Left cardiac atrium (tissue), 4 donors: ENCODE data around the gene ZNF322. TPM values are rescaled to one million over a fixed set of nuclear protein-coding genes. Genes with fewer than 3 reads are reported as not detected.

Experiments
- ATAC-seq, 2 donors: fragments of 200-7000 bp; cut with Tn5 transposase; one replicate each; pipeline ENCODE4 v1.9.1; 2020; ENCODE audit warnings: mild to moderate bottlenecking in 2 of 2, moderate library complexity in 2 of 2
- DNase-seq: peaks from one replicate; pipeline ENCODE4 v3.0.0-alpha.2; 2020
- intact Hi-C, 2 donors: fragments of 100-400 bp; cut with DNase I; formaldehyde crosslinking; loops; one replicate each; pipeline versions ENCODE4 v1.14.1 to v1.15.1; 2022 to 2023
- total RNA-seq, 2 donors: library from RNA; stranded (reverse); fragmentation: NEBNext Ultra II Directional; extraction: Animal tissue kit (Norgen Biotek cat#: 25700); gene quantifications; one replicate each; pipeline ENCODE4 v1.2.1, GENCODE V29; 2021
- donor health status: DM: no; HTN: yes; CAD: no.
- donor health status: DM: no; HTN: yes; CAD: no; lungs with severe emphysema.
- donor health status: DM: yes; HTN: yes; CAD: no.
- donor health status: Dilated cardiomyopathy.

Gene ZNF322
- total RNA-seq, 2 donors from 2014 or later, result 15.5 to 16.6 TPM

DNA sequence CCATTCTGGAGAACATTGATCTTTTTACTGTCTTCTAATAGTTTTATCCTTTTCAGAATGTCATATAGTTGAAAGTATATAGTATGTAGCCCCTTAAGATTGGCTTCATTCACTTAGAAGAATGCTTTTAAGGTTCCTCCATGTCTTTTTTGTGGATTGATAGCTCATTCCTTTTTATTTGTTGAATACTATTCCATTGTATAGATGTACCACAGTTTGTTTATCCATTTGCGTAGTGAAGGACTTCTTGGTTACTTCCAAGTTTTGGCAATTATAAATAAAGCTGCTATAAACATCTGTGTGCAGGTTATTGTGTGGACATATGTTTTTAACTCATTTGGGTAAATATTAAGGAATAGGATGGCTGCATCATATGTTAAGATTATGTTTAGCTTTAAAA is 35.0 kb downstream of the ZNF322 start:
- ATAC-seq (no peak), DNase-seq (no peak)
- intact Hi-C loops, result no loop called here

DNA sequence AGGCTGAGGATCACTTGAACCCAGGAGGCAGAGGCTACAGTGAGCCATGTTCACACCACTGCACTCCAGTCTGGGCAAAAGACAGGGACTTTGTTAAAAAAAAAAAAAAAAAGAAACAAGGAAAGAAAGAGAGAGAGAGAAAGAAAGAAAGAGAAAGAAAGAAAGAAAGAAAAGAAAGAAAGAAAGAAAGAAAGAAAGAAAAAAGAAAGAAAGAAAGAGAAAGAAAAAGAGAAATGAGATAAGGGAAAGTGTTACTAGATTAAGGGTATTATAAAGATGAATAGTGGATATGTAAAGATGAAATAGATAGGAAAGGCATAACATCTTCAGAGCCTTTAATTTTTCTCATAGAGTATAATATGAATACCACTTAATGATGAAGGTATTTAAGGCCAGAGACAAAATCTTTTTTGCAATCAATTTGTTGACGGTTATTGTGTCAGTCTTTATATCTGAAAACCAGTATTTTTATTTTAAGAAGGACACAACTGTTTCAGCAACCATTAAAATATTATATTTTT is 36.1 kb downstream of the ZNF322 start:
- ATAC-seq, result no peak
- no peak for DNase-seq
- intact Hi-C loops, result no loop called here

DNA sequence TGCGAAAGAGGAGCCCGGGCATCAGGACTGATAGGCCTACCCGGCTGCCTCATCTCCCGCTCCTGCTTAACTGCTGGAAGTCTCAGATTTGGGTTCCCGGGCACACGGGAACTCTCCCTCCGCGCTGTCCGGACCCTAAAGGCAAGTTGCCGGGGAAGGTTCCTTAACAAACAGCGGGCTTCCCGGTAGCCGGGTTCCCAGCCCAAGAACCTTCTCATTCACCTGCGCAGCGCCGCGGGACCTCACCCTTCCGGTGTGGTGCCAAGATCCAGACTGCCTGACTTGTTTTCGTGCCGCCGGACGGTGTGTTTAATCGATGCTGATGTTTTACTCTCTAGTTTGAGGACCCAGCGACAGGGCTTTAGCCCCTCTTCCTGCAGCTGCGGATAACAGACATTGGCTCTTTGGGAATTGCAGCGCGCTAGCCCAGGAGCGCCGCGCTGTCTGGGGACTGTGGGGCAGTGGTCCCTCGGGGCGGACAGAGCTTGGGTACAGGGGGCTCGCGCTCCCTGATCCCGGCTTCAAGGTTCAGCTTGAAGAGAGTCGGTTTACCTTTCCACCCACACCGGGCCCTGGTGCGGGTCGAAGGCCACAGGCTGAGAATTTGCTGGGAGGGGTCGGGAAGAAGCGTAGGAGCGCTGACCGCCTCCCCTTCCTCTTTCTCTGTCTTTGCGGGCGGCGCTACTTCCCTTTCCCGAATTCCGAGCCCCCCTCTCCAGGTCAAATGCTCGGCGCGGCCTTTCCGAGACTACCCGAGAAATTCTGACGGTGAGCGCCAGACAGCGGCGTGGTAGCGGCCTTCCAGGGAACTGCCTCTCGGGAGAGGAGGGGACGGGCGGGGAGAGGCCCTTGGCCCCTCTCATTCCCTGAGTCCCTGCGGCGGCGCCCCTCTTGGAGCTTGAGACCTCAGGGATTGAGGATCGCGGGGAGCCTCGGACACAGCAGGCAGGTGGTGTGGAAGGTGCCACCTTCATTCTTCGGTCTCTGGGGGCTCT is 45.6 kb downstream of the ZNF322 start:
- DNase-seq (peak; percentile 25), ATAC-seq (peak in 1 of 2 donors; percentile 55)
- intact Hi-C loops, result no loop called here

DNA sequence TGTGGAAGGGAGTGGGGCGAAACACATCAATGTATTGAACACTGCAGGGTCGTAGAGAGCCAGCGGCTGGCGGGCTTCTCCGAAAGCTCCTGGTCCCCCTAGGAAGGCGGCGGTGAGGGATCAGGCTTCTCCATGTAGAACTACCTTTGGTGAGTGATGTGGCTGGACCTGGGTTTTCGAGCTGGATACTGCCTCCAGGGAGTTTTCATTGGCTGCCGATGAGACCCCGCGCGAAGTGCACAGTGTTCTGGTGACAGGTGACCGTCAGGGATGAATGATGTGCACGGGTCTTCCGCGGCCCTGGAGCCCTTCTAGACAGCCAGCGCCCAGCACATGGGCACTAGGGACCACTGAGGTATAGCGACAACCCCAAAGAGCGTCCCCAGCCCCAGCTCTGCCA is 46.3 kb downstream of the ZNF322 start:
- ATAC-seq, result no peak
- intact Hi-C loops, result no loop called here

DNA sequence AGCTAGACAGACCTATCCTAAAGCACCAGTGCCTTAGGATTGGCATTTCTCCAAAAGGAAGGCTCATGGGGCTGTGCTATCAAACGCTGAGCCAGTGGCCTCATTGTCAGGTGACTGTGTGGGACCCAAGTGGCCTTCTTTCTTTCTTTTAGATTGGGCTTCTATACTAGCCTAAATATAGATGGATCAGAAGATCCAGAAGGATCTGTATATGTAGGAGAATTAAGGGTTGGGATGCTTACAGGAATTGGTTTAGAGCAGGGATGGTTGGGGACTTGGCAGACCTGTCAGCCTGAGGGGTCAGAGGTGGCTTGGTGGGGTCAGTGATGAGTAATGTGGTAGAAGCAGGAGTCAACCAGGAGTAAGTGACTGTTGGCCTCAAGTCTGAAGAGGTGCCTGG is 47.9 kb downstream of the ZNF322 start:
- no peak for ATAC-seq
- no peak for DNase-seq
- intact Hi-C loops, result no loop called here

More for the DNA sequence above, 46.3 kb downstream of the ZNF322 start:
- DNase-seq, result no peak

DNA sequence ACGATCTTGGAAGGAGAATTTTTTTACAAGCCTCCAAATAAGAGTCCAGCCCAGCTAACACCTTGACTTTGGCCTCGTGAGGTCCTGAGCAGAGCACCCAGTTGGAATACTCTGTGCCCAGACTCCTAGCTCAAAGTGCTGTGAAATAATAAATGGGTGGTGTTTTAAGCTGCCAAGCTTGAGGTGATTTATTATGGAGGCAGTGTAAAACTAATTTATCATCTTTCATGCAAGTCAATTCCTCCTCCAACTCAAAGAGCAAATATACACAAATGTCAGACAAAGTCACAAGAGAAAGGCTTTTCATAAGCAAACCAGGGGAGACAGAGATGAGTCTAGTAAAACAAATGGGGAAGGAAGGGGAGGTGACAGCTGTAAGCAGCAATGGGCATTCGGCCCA is 50.1 kb downstream of the ZNF322 start:
- intact Hi-C loops, result loop anchor here in 1 of 2 donors (5.0 kb wide), 1 partner anchor 473 kb away; no protein-coding TSS in a partner anchor
- DNase-seq (no peak), ATAC-seq (no peak)

DNA sequence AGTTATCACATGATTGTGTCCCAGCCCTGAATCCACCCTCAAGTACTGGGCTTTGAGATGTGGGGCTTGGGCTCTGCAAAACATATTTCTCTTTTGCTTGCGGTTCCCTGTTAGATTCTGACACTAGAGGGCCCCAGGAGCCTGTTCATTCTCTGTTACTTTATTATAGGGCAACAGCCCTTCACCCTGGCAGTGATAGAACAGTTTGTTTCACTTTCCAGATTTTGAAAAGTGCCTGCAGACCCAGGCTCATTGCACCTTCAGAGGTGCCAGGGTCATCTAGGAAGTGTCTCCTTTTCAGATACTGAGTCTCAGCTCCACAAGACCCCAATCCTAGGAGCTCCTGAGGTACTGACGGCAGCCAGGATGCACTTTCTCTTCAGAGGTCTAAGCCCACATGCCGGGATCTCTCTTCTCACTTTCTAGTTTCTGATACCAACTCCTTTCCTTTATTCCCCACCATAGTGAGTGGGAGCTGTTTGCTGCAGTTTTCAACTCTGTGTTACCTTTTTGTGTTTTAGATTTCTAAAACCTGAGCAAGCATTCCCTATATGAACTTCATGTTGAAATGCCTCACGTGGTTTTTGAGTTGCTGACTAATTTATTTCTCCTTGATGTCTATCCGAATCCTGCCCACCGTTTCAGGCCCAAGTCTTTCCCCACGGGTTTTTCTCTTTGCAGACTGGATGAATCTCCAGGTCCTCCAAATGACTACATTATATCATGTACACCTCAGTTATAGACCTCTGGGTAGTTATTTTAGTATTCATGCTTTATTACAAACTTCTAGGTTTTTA is 51.9 kb downstream of the ZNF322 start:
- DNase-seq, result peak; percentile 28
- intact Hi-C loops, result loop anchor here (1.0 to 5.0 kb wide), 2 partner anchors 472 to 475 kb away; no protein-coding TSS in a partner anchor
- ATAC-seq, result peak; percentile 78 to 84

DNA sequence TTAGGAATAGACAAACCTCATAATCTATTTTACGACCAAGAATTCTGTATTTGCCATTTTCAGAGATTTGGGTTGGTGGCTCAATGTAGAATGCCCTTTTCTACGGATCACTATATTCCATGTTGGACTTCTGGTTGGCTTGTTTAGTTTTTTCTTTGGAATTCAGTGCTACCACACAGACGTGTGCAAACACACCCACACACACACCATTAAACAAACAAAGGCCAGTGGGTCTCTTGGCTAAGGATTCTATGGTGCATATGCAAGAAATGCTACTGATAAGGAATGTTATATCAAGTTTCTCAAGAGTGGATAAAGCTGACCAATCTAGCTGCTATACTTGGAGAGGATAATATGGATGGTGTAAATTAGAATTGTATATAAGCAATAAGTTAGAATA is 54.7 kb downstream of the ZNF322 start:
- intact Hi-C loops, result loop anchor here in 1 of 2 donors (5.0 kb wide), 1 partner anchor 478 kb away; no protein-coding TSS in a partner anchor
- DNase-seq, result no peak
- ATAC-seq, result no peak

DNA sequence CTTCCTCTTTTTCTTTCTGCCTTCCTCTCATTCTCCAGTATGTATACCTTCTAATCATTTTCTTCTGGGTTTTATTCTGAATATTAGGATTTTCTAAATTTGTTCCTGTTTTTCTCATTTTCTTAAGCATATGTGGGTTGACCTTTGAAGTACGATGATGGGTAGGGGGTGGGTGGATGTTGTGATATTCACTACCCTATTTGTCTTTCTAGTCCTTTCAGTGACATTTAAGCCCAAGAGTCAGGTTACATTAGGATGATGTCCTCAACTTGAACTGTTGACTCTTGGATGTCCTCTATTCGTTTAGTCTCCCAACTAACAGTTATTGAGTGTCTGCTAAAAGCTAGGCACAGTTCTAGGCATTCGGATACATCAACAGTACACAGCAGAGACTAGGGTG is 55.5 kb downstream of the ZNF322 start:
- ATAC-seq, result no peak
- intact Hi-C loops, result no loop called here
- DNase-seq, result no peak

DNA sequence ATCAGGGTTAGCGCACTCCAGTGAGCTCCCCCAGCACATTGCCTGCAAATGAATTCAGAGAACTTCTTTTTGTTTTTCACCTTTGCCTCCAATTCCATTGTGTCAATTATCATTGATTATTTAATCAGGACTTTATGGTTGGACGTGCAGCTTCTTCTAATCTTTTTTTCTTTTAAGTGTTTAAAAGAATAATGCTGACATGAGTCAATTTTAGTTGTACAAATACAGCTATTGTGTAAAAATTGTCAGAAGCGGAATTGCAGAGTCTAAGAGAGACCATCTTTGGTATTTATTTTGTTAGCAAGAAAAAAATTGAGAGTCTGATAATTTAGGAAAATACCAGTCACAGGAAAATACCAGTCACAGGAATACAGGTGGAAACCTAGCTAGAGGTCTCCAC is 57.3 kb downstream of the ZNF322 start:
- DNase-seq, result no peak
- intact Hi-C loops, result no loop called here
- no peak for ATAC-seq

DNA sequence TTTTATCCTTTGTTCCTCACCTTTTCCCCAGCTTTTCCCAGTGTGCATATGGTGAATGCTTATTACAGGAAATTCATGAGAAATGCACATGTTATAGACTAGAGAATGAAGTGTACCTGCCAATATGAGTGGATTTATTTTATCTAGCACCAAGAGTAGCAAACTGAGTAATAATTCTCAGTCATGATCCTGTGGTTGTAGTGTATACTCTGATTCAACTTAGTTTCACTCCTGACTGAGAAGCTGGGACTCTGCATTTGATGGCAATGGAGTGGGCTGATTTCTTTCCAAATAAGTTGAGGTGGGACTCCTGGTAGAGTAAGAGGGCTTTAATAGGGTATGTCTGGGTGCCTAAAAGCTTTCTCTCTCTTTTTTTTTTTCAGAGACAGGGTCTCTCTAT is 58.8 kb downstream of the ZNF322 start:
- ATAC-seq (no peak), DNase-seq (no peak)
- intact Hi-C loops, result no loop called here

DNA sequence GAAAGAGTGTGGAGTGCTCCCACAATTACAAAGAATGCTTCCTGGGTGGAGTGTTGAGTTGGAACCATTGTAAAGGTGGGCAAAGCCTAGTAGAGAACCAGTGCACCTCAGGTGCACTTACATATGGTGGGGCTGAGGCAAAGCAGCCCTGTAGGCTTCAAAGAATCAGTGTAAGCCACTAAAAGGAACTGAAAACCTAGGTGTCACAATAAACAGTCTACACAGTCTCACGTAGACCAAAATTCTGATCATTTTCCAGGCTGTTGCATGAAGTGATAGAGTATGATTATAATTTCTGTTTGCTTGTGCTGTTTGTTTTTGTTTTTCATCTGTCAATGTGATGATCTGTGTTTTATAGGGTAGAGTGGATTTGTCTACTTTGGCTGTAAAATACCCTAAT is 60.0 kb downstream of the ZNF322 start:
- intact Hi-C loops, result loop anchor here in 1 of 2 donors (10.0 kb wide), 1 partner anchor 255 kb away; no protein-coding TSS in a partner anchor
- ATAC-seq, result no peak
- no peak for DNase-seq

DNA sequence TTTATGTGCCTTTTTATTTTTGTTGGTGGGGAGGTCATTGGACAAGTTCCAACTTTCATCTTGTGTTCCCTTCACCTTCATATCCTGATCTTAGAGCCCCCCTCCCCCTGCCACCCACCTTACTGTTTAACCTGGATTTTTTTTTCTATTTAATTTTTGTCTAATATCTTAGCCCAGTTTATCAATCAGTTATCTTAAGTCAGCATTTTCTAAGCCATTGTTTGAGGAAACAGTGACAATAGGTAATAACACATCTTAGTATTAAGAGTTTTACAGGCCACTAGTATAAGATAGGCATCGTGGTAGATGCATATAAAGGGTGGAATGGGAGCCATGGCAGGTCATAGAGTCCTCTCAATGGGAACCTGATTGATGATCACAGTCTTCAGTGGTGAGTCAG is 60.4 kb downstream of the ZNF322 start:
- no peak for ATAC-seq
- DNase-seq, result no peak
- intact Hi-C loops, result loop anchor here in 1 of 2 donors (10.0 kb wide), 1 partner anchor 254 kb away; no protein-coding TSS in a partner anchor

DNA sequence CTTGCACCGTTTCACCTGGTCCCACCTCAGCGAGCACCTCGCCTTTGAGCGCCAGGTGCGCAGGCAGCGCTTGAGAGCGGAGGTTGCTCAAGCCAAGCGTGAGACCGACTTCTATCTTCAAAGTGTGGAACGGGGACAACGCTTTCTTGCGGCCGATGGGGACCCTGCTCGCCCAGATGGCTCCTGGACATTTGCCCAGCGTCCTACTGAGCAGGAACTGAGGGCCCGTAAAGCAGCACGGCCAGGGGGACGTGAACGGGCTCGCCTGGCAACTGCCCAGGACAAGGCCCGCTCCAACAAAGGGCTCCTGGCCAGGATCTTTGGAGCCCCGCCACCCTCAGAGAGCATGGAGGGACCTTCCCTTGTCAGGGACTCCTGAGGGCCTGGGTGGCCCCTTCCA is 61.3 kb downstream of the ZNF322 start:
- no peak for ATAC-seq

DNA sequence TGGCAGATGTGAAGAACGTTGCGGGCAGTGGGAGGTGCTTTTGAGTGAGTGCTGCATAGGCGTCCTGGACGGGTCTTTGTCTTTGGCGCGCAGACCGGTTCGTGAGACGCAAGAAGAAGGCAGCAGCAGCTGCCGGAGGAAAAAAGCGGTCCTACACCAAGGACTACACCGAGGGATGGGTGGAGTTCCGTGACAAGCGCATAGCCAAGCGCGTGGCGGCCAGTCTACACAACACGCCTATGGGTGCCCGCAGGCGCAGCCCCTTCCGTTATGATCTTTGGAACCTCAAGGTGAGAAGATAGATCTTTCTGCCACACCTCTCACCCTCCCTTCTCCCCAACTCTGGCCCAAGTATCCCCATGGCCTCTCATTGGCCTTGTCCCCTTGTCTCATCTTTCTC is 61.7 kb downstream of the ZNF322 start:
- DNase-seq (no peak), ATAC-seq (no peak)
- intact Hi-C loops, result loop anchor here in 1 of 2 donors (10.0 kb wide), 1 partner anchor 253 kb away; no protein-coding TSS in a partner anchor

More for the DNA sequence above, 61.3 kb downstream of the ZNF322 start:
- intact Hi-C loops, result loop anchor here in 1 of 2 donors (10.0 kb wide), 1 partner anchor 253 kb away; no protein-coding TSS in a partner anchor
- DNase-seq, result no peak

DNA sequence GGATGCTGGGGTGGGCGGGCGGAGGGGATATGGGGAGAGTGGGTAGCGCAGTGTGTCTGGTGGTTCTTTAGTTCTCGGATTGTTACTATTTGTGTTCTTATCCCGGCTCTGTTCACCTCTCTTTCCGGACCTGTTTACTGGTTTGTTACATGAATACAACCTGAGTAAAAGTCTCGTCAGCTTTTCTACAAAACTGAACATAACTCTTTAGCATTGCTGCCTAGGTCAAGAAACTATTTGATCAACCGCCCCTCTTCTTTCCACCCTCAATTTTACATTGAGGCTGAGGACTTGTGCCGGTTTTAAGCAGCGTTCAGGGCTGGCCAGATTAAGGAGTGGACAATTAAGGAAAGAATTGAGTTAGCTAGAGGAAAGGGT is 62.2 kb downstream of the ZNF322 start:
- no peak for ATAC-seq
- intact Hi-C loops, result loop anchor here in 1 of 2 donors (10.0 kb wide), 1 partner anchor 253 kb away; no protein-coding TSS in a partner anchor

DNA sequence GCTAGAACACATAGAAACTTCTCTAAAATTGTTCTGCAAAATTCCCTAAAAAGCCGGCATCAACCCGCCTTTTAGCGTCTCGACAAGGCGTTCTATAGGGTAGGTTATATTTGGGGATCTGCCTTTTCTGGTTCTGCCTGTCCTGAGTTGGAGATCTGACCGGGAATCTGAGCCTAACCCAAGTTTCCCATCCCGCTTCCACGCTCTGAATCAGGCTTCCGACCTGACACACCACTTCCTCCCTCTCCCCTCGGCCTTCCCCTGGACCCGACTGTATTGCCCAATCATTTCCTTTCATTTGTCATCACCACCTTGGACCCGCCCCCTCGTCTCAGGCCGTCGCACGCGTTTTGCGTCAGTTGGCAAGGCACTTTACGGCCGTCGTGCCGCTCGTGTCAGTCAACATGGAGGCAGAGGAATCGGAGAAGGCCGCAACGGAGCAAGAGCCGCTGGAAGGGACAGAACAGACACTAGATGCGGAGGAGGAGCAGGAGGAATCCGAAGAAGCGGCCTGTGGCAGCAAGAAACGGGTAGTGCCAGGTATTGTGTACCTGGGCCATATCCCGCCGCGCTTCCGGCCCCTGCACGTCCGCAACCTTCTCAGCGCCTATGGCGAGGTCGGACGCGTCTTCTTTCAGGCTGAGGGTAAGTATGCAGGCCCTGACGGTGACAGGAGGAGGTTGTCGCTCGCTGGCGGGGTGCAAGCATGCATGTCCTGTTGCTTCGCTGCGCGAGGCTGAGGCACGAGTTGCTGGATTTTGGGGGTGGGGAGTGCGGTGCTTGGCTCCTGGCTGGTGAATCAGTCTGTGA is 62.8 kb downstream of the ZNF322 start, which contains the start of gene ABT1:
Gene ABT1 (plus strand): TSS at position 375 of the 810 bp plus-strand sequence. CDS start 30 bp downstream, at position 405.
- intact Hi-C loops, result loop anchor here in 1 of 2 donors (10.0 kb wide), 1 partner anchor 252 kb away; no protein-coding TSS in a partner anchor
- peak; percentile 98 for ATAC-seq
- DNase-seq, result peak; percentile 98

More for the DNA sequence above, 62.2 kb downstream of the ZNF322 start:
- DNase-seq, result no peak

DNA sequence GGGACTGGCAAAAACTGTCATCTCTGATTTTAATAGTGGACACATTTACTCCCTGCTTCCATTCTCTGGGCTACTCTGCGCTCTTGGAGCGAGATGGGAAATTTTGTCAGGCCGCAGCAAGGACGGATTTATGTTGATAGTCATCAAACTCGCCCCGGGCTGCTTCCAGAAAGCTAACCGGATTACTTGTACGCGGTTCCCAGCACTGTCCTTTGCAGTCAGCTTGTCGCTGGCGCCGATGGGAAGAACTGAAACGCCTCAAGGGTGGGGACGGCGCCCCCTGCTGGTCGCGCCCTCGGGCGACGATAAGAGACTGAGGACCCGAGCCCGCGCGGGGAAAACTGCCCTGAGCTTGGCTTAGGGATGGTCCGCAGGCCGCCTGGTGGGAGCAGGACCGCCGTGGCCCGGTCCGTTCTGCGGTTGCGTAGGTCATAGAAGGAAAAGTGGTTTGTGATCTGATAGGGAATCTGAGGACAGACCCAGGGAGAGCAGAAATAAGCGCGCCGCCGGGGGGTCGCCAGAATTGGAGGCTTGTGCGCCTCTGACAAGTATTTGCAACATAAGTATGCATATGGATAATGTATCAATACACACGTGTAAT is 63.8 kb downstream of the ZNF322 start:
- intact Hi-C loops, result loop anchor here (1.0 to 10.0 kb wide), 3 partner anchors 23 to 254 kb away; no protein-coding TSS in a partner anchor
- peak; percentile 87 to 89 for ATAC-seq
- DNase-seq, result peak; percentile 96
